ENCODE results near the gene SPAG7. TPM values are rescaled to one million over a fixed set of nuclear protein-coding genes. Genes with fewer than 3 reads are reported as not detected.
A peak's percentile ranks its signal among the peaks of the same experiment; 100 is the strongest.

SPAG7 gene
- total RNA-seq, 1 experiment from 2014 or later = 23.1 TPM

DNA sequence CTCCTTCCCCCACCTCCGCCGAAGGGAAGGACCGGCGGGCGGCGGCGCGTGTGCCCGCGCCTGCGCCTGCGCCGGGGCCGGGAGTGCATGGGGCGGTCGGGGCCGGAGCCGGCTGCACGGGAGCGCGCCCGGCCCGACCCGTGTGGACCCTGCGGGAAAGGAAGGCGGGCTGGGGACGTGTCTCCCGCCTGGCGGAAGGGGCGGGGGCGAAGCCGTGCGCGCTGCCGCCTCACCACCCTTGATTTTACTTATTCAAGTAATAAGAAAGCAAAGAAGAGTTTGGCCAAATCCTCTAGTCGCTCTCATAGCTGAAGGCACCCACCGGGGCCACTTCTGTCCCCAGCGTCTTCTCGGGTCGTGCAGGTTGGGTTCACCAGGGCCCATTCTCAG, 18.7 kb downstream of the SPAG7 start:
- ChIA-PET POLR2A (interaction anchor here (1.7 kb wide), 1 partner anchor 18 kb away, joined by 16 read pairs; the partner anchor contains the start of gene SPAG7), CTCF (no interaction called here)
- Mint-ChIP-seq H3K4me3 (ENCODE audit: unreplicated experiment) (peak overlapping the region; percentile 85), H3K4me1 (ENCODE audit: low read depth, unreplicated experiment) (peaks cover 10% of the 10 kb centered on the region), H3K27ac (ENCODE audit: unreplicated experiment) (peak overlapping the region; percentile 90), H3K27me3 (ENCODE audit: insufficient read depth, unreplicated experiment) (no peaks in the 10 kb centered on the region), H3K9me3 (ENCODE audit: unreplicated experiment) (no peaks in the 10 kb centered on the region), H3K36me3 (ENCODE audit: insufficient read depth, unreplicated experiment) (peaks cover 32% of the 10 kb centered on the region)
- Histone ChIP-seq H3K9me3 (no peaks in the 10 kb centered on the region), H3K4me1 (peaks cover 15% of the 10 kb centered on the region), H3K36me3 (ENCODE audit: control insufficient read depth, insufficient read depth, low read length) (no peaks in the 10 kb centered on the region; the same call in 1 of the 2 replicates), H3K4me3 (ENCODE audit: low read depth, low read length) (peak overlapping the region; percentile 97), H3K27me3 (replicated peaks; ENCODE audit: control insufficient read depth, insufficient read depth, low read length) (no peaks in the 10 kb centered on the region)
- no TSS peak for BruUV-seq (replicated peaks)
- TF ChIP-seq, protein P1, sequence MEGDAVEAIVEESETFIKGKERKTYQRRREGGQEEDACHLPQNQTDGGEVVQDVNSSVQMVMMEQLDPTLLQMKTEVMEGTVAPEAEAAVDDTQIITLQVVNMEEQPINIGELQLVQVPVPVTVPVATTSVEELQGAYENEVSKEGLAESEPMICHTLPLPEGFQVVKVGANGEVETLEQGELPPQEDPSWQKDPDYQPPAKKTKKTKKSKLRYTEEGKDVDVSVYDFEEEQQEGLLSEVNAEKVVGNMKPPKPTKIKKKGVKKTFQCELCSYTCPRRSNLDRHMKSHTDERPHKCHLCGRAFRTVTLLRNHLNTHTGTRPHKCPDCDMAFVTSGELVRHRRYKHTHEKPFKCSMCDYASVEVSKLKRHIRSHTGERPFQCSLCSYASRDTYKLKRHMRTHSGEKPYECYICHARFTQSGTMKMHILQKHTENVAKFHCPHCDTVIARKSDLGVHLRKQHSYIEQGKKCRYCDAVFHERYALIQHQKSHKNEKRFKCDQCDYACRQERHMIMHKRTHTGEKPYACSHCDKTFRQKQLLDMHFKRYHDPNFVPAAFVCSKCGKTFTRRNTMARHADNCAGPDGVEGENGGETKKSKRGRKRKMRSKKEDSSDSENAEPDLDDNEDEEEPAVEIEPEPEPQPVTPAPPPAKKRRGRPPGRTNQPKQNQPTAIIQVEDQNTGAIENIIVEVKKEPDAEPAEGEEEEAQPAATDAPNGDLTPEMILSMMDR (IDR thresholded peaks at IDR 0.05; ENCODE audit: insufficient read depth in 1 of 2, low read depth in 1 of 2, low read length in 1 of 2, severe bottlenecking in 1 of 2, unreplicated experiment in 1 of 2) = no peak
- intact Hi-C loops (cut with micrococcal nuclease; ENCODE audit: unreplicated experiment) = loop anchor here (1.0 kb wide), 2 partner anchors 9 to 18 kb away; partner anchors contain the start of genes RNF167, SLC25A11 and SPAG7
- peak; percentile 81 to 86 for DNase-seq

DNA sequence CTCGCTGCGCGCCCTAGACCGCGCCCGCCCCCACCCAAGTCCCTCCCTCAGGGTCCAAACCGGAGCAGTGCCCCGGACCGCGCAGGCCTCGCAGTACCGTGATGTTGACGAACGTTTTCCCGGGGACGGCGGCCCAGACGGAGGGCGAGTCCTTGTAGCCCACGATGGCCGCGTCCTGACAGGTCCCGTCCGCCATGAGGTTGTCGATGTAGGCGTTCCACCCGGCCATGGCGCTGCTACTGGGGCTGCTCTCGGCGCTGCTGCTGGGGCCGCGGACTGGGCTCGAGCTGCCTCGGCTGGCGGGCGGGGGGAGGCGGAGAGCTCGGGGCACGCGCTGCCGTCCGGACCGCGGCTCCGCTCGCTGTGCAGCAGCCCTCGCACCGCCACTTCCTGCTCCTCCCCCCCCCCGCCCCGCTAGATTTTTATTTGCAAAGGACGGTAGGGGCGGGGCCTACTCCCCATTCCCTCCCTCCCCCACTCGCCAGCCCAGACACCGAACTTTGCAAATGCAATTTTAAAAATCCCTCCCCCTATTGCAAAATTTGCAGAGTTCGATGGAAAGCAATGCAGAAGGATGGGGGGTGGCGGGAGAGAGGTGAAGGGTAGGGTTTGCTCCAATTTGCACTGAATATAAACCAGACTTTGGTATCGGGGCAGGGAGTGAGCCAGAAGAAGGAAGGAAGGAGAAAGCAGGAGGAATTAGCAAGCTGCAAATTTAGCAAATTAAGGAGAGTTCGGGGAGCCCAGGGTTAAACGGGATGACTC, 19.3 kb downstream of the SPAG7 start, which contains the start of gene PFN1:
PFN1 (minus strand) TSS at position 365 of the 765 bp plus-strand sequence; CDS start at position 229, 136 bp downstream.
- peaks cover 10% of the 10 kb centered on the region for H3K4me1 Mint-ChIP-seq (ENCODE audit: low read depth, unreplicated experiment)
- Histone ChIP-seq H3K9me3 (no peaks in the 10 kb centered on the region), H3K36me3 (ENCODE audit: control insufficient read depth, insufficient read depth, low read length) (no peaks in the 10 kb centered on the region; the same call in 1 of the 2 replicates), H3K27me3 (replicated peaks; ENCODE audit: control insufficient read depth, insufficient read depth, low read length) (no peaks in the 10 kb centered on the region), H3K4me3 (ENCODE audit: low read depth, low read length) (peak within 1 kb of the TSS; percentile 97), H3K4me1 (peaks cover 15% of the 10 kb centered on the region)
- H3K4me3 Mint-ChIP-seq (ENCODE audit: unreplicated experiment) = peak within 1 kb of the TSS; percentile 85
- H3K36me3 Mint-ChIP-seq (ENCODE audit: insufficient read depth, unreplicated experiment) = peaks cover 36% of the 10 kb centered on the region
- ChIA-PET POLR2A (interaction anchor here (1.7 kb wide), 1 partner anchor 19 kb away, joined by 16 read pairs; the partner anchor contains the start of gene SPAG7), CTCF (interaction anchor here (0.5 kb wide), 1 partner anchor 40 kb away, joined by 3 read pairs; no protein-coding TSS in a partner anchor)
- no TSS peak for BruUV-seq (replicated peaks)
- H3K27ac Mint-ChIP-seq (ENCODE audit: unreplicated experiment) = peak within 1 kb of the TSS; percentile 90
- H3K9me3 Mint-ChIP-seq (ENCODE audit: unreplicated experiment) = no peaks in the 10 kb centered on the region
- TF ChIP-seq, protein P1 (IDR thresholded peaks at IDR 0.05; ENCODE audit: insufficient read depth in 1 of 2, low read depth in 1 of 2, low read length in 1 of 2, severe bottlenecking in 1 of 2, unreplicated experiment in 1 of 2) = no peak
- intact Hi-C loops (cut with micrococcal nuclease; ENCODE audit: unreplicated experiment) = no loop called here
- H3K27me3 Mint-ChIP-seq (ENCODE audit: insufficient read depth, unreplicated experiment) = no peaks in the 10 kb centered on the region
- DNase-seq = peak; percentile 81 to 85

DNA sequence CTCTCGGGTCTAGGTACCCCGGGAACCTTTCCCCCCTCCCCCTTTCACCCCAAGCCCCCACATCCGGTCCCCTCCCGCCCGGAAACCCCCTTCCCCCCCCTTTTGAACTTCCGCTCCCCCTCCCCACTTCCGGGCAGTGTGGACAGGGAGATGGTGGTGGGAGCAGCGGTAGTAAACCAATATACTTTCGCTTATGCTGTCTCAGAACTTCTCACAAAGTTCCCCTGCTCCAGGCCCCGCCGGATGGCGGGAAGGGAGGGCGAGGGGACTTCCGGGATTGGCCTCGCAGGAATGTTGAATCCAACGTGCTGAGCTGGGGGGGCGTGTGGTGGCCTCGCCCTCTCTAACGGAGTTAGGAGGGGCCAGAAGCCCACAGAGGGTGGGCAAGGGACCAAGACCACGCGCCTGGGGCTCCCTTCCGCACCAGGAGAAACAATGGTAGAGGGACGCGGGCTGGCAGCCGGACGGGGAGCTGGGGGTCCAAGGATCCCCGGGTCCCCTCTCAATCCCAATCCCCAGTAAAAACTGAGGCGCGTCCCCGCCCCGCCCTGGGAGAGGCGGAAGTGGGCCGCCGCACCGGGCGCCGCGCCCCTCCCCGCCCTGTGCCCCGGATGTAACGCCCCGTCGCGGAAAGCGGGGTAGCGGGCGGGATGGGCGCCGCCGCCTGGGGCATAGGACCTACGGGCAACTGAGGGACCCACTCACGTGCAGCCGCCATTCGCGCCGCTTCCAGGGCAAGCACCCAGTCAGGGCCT, 20.0 kb downstream of the SPAG7 start:
- peaks cover 43% of the 10 kb centered on the region for H3K36me3 Mint-ChIP-seq (ENCODE audit: insufficient read depth, unreplicated experiment)
- no TSS peak for BruUV-seq (replicated peaks)
- H3K4me1 Mint-ChIP-seq (ENCODE audit: low read depth, unreplicated experiment) = peaks cover 10% of the 10 kb centered on the region
- peak overlapping the region; percentile 97 for H3K4me3 ChIP-seq (ENCODE audit: low read depth, low read length)
- no peaks in the 10 kb centered on the region for H3K27me3 ChIP-seq (replicated peaks; ENCODE audit: control insufficient read depth, insufficient read depth, low read length)
- DNase-seq = peak in 1 of 2 experiments; percentile 32
- H3K27me3 Mint-ChIP-seq (ENCODE audit: insufficient read depth, unreplicated experiment) = no peaks in the 10 kb centered on the region
- H3K4me3 Mint-ChIP-seq (ENCODE audit: unreplicated experiment) = peak overlapping the region; percentile 85
- H3K27ac Mint-ChIP-seq (ENCODE audit: unreplicated experiment) = peak overlapping the region; percentile 87
- no peaks in the 10 kb centered on the region; the same call in 1 of the 2 replicates for H3K36me3 ChIP-seq (ENCODE audit: control insufficient read depth, insufficient read depth, low read length)
- CTCF ChIA-PET = interaction anchor here (0.5 to 0.8 kb wide), 2 partner anchors 20 to 39 kb away, joined by 3 read pairs; partner anchors contain the start of gene SPAG7
- intact Hi-C loops (cut with micrococcal nuclease; ENCODE audit: unreplicated experiment) = no loop called here
- peaks cover 15% of the 10 kb centered on the region for H3K4me1 ChIP-seq
- POLR2A ChIA-PET = interaction anchor here (1.7 kb wide), 1 partner anchor 20 kb away, joined by 16 read pairs; the partner anchor contains the start of gene SPAG7
- no peaks in the 10 kb centered on the region for H3K9me3 Mint-ChIP-seq (ENCODE audit: unreplicated experiment)
- TF ChIP-seq, protein P1 (IDR thresholded peaks at IDR 0.05; ENCODE audit: insufficient read depth in 1 of 2, low read depth in 1 of 2, low read length in 1 of 2, severe bottlenecking in 1 of 2, unreplicated experiment in 1 of 2) = no peak
- H3K9me3 ChIP-seq = no peaks in the 10 kb centered on the region

Measured in Caco-2 (cell line).